Liver (tissue), 3 donors: ENCODE measurements around the gene AFAP1.
A peak's percentile ranks its signal among the peaks of the same experiment; 100 is the strongest.

Experiments
- ATF3 ChIP-seq: IDR thresholded peaks from 2 replicates; pipeline ENCODE4 v1.6.1; 2016; ENCODE audit warnings: antibody characterized with exemption
- CTCF ChIP-seq: fragments of 150-350 bp; IDR thresholded peaks from 2 replicates; pipeline ENCODE4 v1.5.1; 2017; ENCODE audit warnings: improper control_type of control experiment, low read depth, low read length; ENCODE audit not compliant: missing input control
- FOXA1 ChIP-seq: IDR thresholded peaks from 2 replicates; pipeline ENCODE4 v1.6.1; 2016; ENCODE audit warnings: antibody characterized with exemption
- MAX ChIP-seq: IDR thresholded peaks from 2 replicates; pipeline ENCODE4 v1.6.1; 2016; ENCODE audit warnings: antibody characterized with exemption
- RAD21 ChIP-seq, 2 donors: IDR thresholded peaks; 2 replicates each; pipeline ENCODE4 v1.6.1; 2016; ENCODE audit warnings: antibody characterized with exemption in 2 of 2, mild to moderate bottlenecking in 2 of 2
- REST ChIP-seq: IDR thresholded peaks from 2 replicates; pipeline ENCODE4 v1.6.1; 2016; ENCODE audit warnings: antibody characterized with exemption, mild to moderate bottlenecking
- SP1 ChIP-seq: IDR thresholded peaks from 2 replicates; pipeline ENCODE4 v1.6.1; 2018; ENCODE audit warnings: antibody characterized with exemption, mild to moderate bottlenecking
- TAF1 ChIP-seq: conservative IDR thresholded peaks from 2 replicates; pipeline ENCODE4 v1.6.1; 2016; ENCODE audit warnings: antibody characterized with exemption, mild to moderate bottlenecking
- YY1 ChIP-seq: IDR thresholded peaks from 2 replicates; pipeline ENCODE4 v1.6.1; 2016; ENCODE audit warnings: antibody characterized with exemption, mild to moderate bottlenecking
- donor health status: healthy.
- donor health status: healthy.

GRCh38 chr4:7719354-7720174, 220.1 kb downstream of the AFAP1 start:
- TF ChIP-seq REST (no peak), SP1 (no peak), TAF1 (no peak), CTCF (peak; percentile 69), YY1 (no peak), RAD21 (IDR thresholded peaks at IDR 0.05) (peak; percentile 87 to 88), FOXA1 (no peak), ATF3 (no peak), MAX (no peak)
